LNCaP clone FGC (cell line): ENCODE results near the gene RNF166.

ENCODE experiments used
- DNase-seq: peaks from one replicate; pipeline ENCODE4 v3.0.0-alpha.2; 2011; ENCODE audit warnings: low read depth
- H3K4me3 ChIP-seq: 2 replicates; pipeline ENCODE4 v1.5.1; 2011; ENCODE audit warnings: mild to moderate bottlenecking, low read depth, low read length, control low read depth
- TF ChIP-seq, protein P1 (sequence below): IDR thresholded peaks from 2 replicates; pipeline ENCODE4 v1.5.1; 2012; ENCODE audit warnings: mild to moderate bottlenecking; ENCODE audit not compliant: control insufficient read depth, insufficient read depth; ENCODE audit errors: extremely low read depth

The RNF166 gene

DNA sequence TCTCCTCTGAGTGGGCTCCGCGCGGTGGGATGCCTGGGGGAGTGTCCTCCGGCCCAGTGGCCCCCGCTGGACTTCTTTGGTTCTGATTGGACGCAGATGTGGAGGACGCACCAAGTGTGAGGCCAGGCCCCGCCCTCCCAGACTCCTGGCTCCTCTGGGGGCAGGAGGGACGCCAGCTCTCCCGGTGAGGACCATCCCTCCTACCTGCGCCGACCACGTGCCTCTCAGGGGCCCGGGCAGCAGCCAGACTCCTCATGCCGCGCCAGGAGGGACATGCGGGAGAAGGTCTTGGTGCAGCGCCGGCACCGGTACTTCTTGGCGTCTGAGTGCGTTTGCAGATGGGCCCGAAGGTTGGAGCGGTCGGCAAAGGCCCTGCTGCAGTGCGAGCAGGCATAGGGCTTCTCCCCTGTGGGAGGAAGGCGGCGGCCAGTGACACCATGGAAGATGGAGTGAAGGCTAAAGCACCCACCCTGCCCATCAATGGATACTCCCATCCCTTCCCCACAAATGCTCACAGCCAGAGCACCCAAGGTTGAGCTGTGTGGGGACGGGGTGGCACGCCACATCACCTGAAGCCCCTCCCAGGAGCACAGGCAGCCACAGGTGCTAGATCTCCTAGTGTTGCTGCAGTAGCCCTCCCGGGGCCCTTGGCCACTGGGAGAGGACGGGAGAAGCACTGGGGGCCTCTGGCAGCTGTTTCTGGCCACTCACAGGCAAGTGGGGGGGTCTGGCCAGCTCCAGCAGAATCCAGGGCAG, 27.8 kb downstream of the RNF166 start:
- TF ChIP-seq, protein P1, sequence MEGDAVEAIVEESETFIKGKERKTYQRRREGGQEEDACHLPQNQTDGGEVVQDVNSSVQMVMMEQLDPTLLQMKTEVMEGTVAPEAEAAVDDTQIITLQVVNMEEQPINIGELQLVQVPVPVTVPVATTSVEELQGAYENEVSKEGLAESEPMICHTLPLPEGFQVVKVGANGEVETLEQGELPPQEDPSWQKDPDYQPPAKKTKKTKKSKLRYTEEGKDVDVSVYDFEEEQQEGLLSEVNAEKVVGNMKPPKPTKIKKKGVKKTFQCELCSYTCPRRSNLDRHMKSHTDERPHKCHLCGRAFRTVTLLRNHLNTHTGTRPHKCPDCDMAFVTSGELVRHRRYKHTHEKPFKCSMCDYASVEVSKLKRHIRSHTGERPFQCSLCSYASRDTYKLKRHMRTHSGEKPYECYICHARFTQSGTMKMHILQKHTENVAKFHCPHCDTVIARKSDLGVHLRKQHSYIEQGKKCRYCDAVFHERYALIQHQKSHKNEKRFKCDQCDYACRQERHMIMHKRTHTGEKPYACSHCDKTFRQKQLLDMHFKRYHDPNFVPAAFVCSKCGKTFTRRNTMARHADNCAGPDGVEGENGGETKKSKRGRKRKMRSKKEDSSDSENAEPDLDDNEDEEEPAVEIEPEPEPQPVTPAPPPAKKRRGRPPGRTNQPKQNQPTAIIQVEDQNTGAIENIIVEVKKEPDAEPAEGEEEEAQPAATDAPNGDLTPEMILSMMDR: no peak
- H3K4me3 ChIP-seq: no peak overlapping the region
- DNase-seq: no peak

DNA sequence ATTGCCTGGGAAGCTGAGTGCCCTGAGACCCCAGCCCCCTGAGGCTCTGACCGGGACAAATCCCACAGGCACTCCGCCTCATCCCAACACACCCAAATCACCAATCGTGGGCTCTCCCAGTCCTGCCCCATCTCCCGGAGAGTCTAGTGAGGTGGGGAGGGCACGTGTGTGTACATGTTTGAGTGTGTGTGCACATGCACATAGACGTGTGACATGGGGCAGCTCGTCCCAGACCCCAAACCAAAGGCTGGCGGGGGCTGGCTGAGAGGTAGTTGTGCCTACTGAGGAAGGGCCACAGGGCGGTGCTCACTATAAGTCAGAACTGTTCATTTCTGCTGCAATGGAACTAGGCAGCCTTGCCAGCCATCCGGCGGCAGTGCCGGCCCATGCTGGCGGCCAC, 28.5 kb downstream of the RNF166 start:
- H3K4me3 ChIP-seq: no peak overlapping the region
- no peak for DNase-seq

DNA sequence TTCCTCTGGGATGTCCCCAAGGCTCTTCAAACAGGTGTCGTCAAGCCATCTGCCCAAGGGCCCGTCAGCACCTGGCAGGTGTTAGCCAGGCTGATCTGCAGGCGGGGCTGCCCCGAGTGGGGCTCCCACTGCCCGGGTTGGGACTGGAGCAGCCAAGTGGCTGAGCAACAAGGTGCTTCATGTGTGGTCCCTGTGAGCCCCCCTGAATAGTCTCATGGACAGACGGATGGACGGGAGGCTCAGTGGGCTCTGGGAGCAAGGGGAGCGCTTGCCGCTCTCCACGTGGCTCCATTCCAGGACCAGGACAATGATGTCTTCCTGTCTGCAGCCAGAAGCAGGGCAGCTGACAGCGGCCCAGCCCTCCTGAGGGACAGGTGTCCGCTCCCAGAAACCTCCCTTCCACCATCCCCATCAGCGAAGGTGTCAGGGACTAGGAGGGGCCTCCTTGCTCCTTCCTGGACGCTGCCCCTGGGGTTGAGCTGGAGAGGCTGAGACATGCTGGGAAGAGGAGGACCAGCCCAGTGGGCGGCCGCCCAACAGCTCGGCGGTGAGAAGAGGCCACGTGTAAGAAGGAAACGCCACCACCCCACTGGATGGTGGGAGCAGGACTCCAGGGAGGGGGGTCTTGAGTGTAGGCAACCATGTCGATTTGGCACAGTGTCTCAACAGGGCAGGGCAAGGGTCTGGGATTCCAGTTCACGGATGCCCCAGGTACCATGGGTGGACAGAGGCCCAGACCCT, 29.5 kb downstream of the RNF166 start:
- TF ChIP-seq, protein P1: no peak

More for the DNA sequence above, 28.5 kb downstream of the RNF166 start:
- TF ChIP-seq, protein P1: no peak

DNA sequence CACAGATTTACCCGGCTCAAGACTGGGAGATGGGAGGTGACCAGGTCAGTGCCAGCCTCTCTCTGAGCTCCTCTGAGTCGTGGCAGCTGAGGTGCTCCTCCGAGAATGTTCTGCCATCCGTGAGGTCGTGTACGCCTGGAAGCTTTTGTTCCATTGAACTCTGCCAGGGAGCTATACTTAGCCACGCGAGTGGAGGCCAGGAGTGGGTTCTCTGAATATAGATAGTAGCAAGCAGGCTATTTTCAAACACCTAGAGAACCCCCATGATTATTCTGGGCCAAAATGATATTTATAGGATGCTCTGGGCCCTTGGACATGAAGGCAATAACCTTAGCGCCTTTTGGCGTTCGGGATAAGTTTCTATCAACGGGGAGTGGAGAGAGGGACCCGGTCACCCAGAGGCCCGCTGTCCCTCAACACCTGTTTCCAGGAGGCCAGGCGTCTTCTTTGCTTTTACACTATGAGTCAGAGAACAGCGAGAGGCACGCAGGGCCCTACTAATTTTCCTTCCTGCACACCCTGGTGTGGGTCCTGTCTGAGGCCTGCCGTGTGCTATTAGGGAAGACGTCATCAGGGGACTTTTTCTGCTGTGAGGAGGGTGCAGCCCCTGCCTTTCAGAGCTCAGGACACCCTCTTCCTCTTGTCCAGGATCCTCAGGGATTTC, 32.4 kb downstream of the RNF166 start:
- no peak for DNase-seq
- TF ChIP-seq, protein P1: no peak
- no peak overlapping the region for H3K4me3 ChIP-seq

More for the DNA sequence above, 29.5 kb downstream of the RNF166 start:
- no peak overlapping the region for H3K4me3 ChIP-seq
- DNase-seq: no peak

DNA sequence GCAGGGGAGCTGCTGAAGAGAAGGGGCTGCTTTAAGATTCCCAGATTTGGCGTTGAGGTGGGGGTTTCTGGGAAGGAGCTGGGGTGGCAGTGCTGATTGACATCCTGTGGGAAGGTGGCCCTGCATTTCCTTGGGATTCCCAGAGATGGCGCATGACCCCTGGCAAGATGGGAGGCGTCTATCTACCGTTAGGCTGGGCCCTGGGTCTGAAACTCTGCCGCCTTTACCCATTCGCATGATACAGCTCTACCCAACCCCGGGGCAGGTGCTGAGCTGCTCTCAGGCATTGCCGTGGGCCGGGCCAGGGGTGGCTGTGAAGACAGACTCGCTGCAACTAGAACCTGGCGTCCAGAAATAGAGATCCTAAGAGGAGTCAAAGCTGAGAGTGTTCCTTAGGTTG, 33.4 kb downstream of the RNF166 start:
- H3K4me3 ChIP-seq: no peak overlapping the region
- TF ChIP-seq, protein P1: peak; percentile 12; the same call in 1 of the 2 replicates
- DNase-seq: no peak

DNA sequence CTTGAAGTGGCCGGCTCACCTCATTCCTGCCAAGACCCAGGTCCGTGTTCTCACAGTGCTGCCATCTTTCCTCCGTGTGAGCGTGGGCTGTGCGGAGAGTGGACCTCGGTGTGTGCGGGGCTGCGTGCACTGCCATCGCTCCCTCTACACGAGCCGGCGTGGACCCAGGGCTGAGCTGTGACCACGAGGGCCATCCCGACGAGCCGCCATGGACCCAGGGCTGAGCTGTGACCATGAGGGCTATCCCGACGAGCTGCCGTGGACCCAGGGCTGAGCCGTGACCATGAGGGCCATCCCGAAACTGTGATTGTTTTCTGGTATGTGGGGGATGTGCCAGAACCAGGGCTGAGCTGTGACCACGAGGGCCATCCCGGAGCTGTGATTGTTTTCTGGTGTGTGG, 34.4 kb downstream of the RNF166 start:
- H3K4me3 ChIP-seq: no peak overlapping the region
- DNase-seq: no peak
- TF ChIP-seq, protein P1: no peak
